KOPT-K1 (cell line): Measurements from ENCODE around the gene CNTNAP2.

Experiments
- H3K27ac ChIP-seq: fragments of 200-600 bp; sonication (generic); 2 replicates; pipeline ENCODE4 v1.5.1; 2016; ENCODE audit warnings: antibody characterized with exemption, mild to moderate bottlenecking, low read depth, low read length; ENCODE audit not compliant: poor library complexity, severe bottlenecking
- H3K36me3 ChIP-seq: fragments of 200-600 bp; sonication (generic); 2 replicates; pipeline ENCODE4 v1.5.1; 2017; ENCODE audit warnings: antibody characterized with exemption, mild to moderate bottlenecking, low read length, moderate library complexity; ENCODE audit not compliant: insufficient read depth
- H3K9me3 ChIP-seq: fragments of 200-600 bp; sonication (generic); 2 replicates; pipeline ENCODE4 v1.5.1; 2017; ENCODE audit warnings: antibody characterized with exemption, low read length, mild to moderate bottlenecking; ENCODE audit not compliant: insufficient read depth, poor library complexity, severe bottlenecking

CNTNAP2 gene

GRCh38 chr7:147498081-147498480, 1381.5 kb downstream of the CNTNAP2 start:
- no peak overlapping the region for H3K27ac ChIP-seq
- H3K9me3 ChIP-seq: no peaks in the 10 kb centered on the region
- H3K36me3 ChIP-seq: no peaks in the 10 kb centered on the region

- H3K36me3 ChIP-seq: no peaks in the 10 kb centered on the region
- no peak overlapping the region for H3K27ac ChIP-seq
- H3K9me3 ChIP-seq: no peaks in the 10 kb centered on the region
These were observed 1392.5 kb downstream of the CNTNAP2 start for GRCh38 chr7:147509035-147509501.

GRCh38 chr7:147509541-147510200, 1393.1 kb downstream of the CNTNAP2 start:
- H3K27ac ChIP-seq: no peak overlapping the region
- no peaks in the 10 kb centered on the region for H3K36me3 ChIP-seq
- H3K9me3 ChIP-seq: no peaks in the 10 kb centered on the region

GRCh38 chr7:147510201-147510542, 1393.6 kb downstream of the CNTNAP2 start:
- Histone ChIP-seq H3K36me3 (no peaks in the 10 kb centered on the region), H3K9me3 (no peaks in the 10 kb centered on the region), H3K27ac (no peak overlapping the region)

GRCh38 chr7:147510923-147511322, 1394.3 kb downstream of the CNTNAP2 start:
- Histone ChIP-seq H3K36me3 (no peaks in the 10 kb centered on the region), H3K27ac (no peak overlapping the region), H3K9me3 (no peaks in the 10 kb centered on the region)

GRCh38 chr7:147513451-147513850, 1396.8 kb downstream of the CNTNAP2 start:
- Histone ChIP-seq H3K36me3 (no peaks in the 10 kb centered on the region), H3K9me3 (no peaks in the 10 kb centered on the region)

GRCh38 chr7:147516391-147516790, 1399.8 kb downstream of the CNTNAP2 start:
- Histone ChIP-seq H3K36me3 (no peaks in the 10 kb centered on the region), H3K27ac (no peak overlapping the region)

More at GRCh38 chr7:147513451-147513850, 1396.8 kb downstream of the CNTNAP2 start:
- no peak overlapping the region for H3K27ac ChIP-seq

GRCh38 chr7:147519062-147519461, 1402.5 kb downstream of the CNTNAP2 start:
- H3K27ac ChIP-seq: no peak overlapping the region
- no peaks in the 10 kb centered on the region for H3K36me3 ChIP-seq
- no peaks in the 10 kb centered on the region for H3K9me3 ChIP-seq

More at GRCh38 chr7:147516391-147516790, 1399.8 kb downstream of the CNTNAP2 start:
- no peaks in the 10 kb centered on the region for H3K9me3 ChIP-seq

- no peaks in the 10 kb centered on the region for H3K9me3 ChIP-seq
- H3K36me3 ChIP-seq: no peaks in the 10 kb centered on the region
- no peak overlapping the region for H3K27ac ChIP-seq
These were observed 1406.5 kb downstream of the CNTNAP2 start for GRCh38 chr7:147523056-147523455.

- Histone ChIP-seq H3K27ac (no peak overlapping the region), H3K36me3 (no peaks in the 10 kb centered on the region), H3K9me3 (no peaks in the 10 kb centered on the region)
These were observed 1408.2 kb downstream of the CNTNAP2 start for GRCh38 chr7:147524726-147525250.

GRCh38 chr7:147525325-147525724, 1408.7 kb downstream of the CNTNAP2 start:
- no peak overlapping the region for H3K27ac ChIP-seq
- H3K36me3 ChIP-seq: no peaks in the 10 kb centered on the region
- no peaks in the 10 kb centered on the region for H3K9me3 ChIP-seq

GRCh38 chr7:147535701-147536111, 1419.1 kb downstream of the CNTNAP2 start:
- Histone ChIP-seq H3K27ac (no peak overlapping the region), H3K9me3 (no peaks in the 10 kb centered on the region)

GRCh38 chr7:147539685-147540084, 1423.1 kb downstream of the CNTNAP2 start:
- Histone ChIP-seq H3K9me3 (no peaks in the 10 kb centered on the region), H3K36me3 (no peaks in the 10 kb centered on the region), H3K27ac (no peak overlapping the region)

More at GRCh38 chr7:147535701-147536111, 1419.1 kb downstream of the CNTNAP2 start:
- no peaks in the 10 kb centered on the region for H3K36me3 ChIP-seq

GRCh38 chr7:147540743-147541142, 1424.1 kb downstream of the CNTNAP2 start:
- Histone ChIP-seq H3K9me3 (no peaks in the 10 kb centered on the region), H3K36me3 (no peaks in the 10 kb centered on the region), H3K27ac (no peak overlapping the region)

- Histone ChIP-seq H3K9me3 (no peaks in the 10 kb centered on the region), H3K27ac (no peak overlapping the region), H3K36me3 (no peaks in the 10 kb centered on the region)
These were observed 1424.7 kb downstream of the CNTNAP2 start for GRCh38 chr7:147541261-147541660.
